Measurements from ENCODE around the gene ZNF239. TPM values are rescaled to one million over a fixed set of nuclear protein-coding genes. Genes with fewer than 3 reads are reported as not detected.

The ZNF239 gene
- total RNA-seq, 1 donor from 2014 or later, result 0.90 TPM

GRCh38 chr10:43524434-43525247 lies 49.8 kb downstream of the ZNF239 start:
- no peak for DNase-seq (ENCODE audit: low spot score)
- Mint-ChIP-seq H3K27me3 (ENCODE audit: unreplicated experiment) (peaks cover 2% of the 10 kb centered on the region), H3K4me1 (ENCODE audit: unreplicated experiment) (no peaks in the 10 kb centered on the region), H3K9me3 (ENCODE audit: unreplicated experiment) (peaks cover 27% of the 10 kb centered on the region), H3K27ac (ENCODE audit: unreplicated experiment) (no peak overlapping the region), H3K4me3 (ENCODE audit: unreplicated experiment) (no peak overlapping the region), H3K36me3 (ENCODE audit: low read depth, unreplicated experiment) (peaks cover 6% of the 10 kb centered on the region)
- TF ChIP-seq, protein P1, sequence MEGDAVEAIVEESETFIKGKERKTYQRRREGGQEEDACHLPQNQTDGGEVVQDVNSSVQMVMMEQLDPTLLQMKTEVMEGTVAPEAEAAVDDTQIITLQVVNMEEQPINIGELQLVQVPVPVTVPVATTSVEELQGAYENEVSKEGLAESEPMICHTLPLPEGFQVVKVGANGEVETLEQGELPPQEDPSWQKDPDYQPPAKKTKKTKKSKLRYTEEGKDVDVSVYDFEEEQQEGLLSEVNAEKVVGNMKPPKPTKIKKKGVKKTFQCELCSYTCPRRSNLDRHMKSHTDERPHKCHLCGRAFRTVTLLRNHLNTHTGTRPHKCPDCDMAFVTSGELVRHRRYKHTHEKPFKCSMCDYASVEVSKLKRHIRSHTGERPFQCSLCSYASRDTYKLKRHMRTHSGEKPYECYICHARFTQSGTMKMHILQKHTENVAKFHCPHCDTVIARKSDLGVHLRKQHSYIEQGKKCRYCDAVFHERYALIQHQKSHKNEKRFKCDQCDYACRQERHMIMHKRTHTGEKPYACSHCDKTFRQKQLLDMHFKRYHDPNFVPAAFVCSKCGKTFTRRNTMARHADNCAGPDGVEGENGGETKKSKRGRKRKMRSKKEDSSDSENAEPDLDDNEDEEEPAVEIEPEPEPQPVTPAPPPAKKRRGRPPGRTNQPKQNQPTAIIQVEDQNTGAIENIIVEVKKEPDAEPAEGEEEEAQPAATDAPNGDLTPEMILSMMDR (IDR thresholded peaks at IDR 0.05; ENCODE audit: unreplicated experiment), result no peak

Other genes starting within 250 kb of the ZNF239 start
- gene FXYD4, start 203.0 kb downstream of the ZNF239 start, total RNA-seq (ENCODE audit: unreplicated experiment), result not detected
- 194 TPM for gene HNRNPF, start 165.4 kb downstream of the ZNF239 start, total RNA-seq (ENCODE audit: unreplicated experiment)
- gene ZNF487, start 137.5 kb downstream of the ZNF239 start, total RNA-seq (ENCODE audit: unreplicated experiment), result 3.3 TPM
- 0.90 TPM for gene ZNF485, start 31.8 kb upstream of the ZNF239 start, total RNA-seq (ENCODE audit: unreplicated experiment)
- 25.7 TPM for gene ZNF32, start 74.3 kb upstream of the ZNF239 start, total RNA-seq (ENCODE audit: unreplicated experiment)

Measured in endothelial cell (in vitro differentiated cells).